Lower leg skin (tissue), 3 donors: ENCODE measurements around the gene YIF1B.

Source experiments
- POLR2A ChIP-seq, 2 donors: fragments of 450-650 bp; IDR thresholded peaks; one replicate each; pipeline ENCODE4 v1.6.1; 2016 to 2017; ENCODE audit warnings: antibody characterized with exemption in 2 of 2, mild to moderate bottlenecking in 1 of 2, moderate library complexity in 1 of 2
- TF ChIP-seq, protein P1 (sequence below), 3 donors: fragments of 450-650 bp; IDR thresholded peaks; one replicate each; pipeline ENCODE4 v1.5.1; 2016; ENCODE audit warnings: antibody characterized with exemption in 3 of 3, mild to moderate bottlenecking in 3 of 3, moderate library complexity in 2 of 3

DNA sequence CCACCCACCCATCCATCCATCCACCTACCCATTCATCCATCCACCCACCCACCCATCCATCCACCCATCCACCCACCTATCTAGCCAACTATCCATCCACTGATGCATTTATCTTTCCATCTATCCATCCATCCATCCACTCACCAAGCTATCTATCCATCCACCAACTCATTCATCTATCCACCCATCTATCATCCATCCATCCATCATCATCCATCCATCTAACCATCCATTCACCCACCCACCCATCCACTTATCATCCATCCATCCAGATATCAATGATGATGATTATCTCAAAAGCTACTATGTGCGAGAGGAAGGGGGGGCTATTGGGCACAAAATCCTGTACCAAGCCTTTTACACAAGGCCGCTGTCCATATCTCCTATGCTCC is 5.5 kb downstream of the YIF1B start:
- TF ChIP-seq, protein P1, sequence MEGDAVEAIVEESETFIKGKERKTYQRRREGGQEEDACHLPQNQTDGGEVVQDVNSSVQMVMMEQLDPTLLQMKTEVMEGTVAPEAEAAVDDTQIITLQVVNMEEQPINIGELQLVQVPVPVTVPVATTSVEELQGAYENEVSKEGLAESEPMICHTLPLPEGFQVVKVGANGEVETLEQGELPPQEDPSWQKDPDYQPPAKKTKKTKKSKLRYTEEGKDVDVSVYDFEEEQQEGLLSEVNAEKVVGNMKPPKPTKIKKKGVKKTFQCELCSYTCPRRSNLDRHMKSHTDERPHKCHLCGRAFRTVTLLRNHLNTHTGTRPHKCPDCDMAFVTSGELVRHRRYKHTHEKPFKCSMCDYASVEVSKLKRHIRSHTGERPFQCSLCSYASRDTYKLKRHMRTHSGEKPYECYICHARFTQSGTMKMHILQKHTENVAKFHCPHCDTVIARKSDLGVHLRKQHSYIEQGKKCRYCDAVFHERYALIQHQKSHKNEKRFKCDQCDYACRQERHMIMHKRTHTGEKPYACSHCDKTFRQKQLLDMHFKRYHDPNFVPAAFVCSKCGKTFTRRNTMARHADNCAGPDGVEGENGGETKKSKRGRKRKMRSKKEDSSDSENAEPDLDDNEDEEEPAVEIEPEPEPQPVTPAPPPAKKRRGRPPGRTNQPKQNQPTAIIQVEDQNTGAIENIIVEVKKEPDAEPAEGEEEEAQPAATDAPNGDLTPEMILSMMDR (IDR thresholded peaks at IDR 0.05) = no peak
- TF ChIP-seq POLR2A (IDR thresholded peaks at IDR 0.05) = no peak
